GM23248 (cell line): ENCODE measurements around the gene SMAD1.

Experiments used
- EZH2 ChIP-seq: fragments of 200-600 bp; sonication (generic); IDR thresholded peaks from 2 replicates; pipeline ENCODE4 v1.6.1; 2018; ENCODE audit warnings: antibody characterized with exemption, mild to moderate bottlenecking; ENCODE audit not compliant: insufficient read depth, poor library complexity, severe bottlenecking
- EZH2phosphoT487 ChIP-seq: fragments of 200-600 bp; sonication (generic); IDR thresholded peaks from 2 replicates; pipeline ENCODE4 v1.6.1; 2018; ENCODE audit warnings: antibody characterized with exemption, moderate library complexity, mild to moderate bottlenecking, low read depth; ENCODE audit not compliant: insufficient read depth

GRCh38 chr4:145520172-145520571 lies 38.5 kb downstream of the SMAD1 start:
- TF ChIP-seq EZH2 (no peak), EZH2phosphoT487 (no peak)
